GM23338 (cell line): ENCODE results near the gene RER1.

Source experiments
- CREB1 ChIP-seq: fragments of 250-450 bp; sonication (Bioruptor Pico); IDR thresholded peaks from 2 replicates; pipeline ENCODE4 v1.5.0; 2020; ENCODE audit warnings: low read depth, mild to moderate bottlenecking, moderate library complexity
- CTCF ChIP-seq, 2 experiments: fragments of 200-600 bp in 1 of 2; sonication (generic) in 1 of 2; conservative IDR thresholded peaks; 2 replicates each; pipeline versions ENCODE4 v1.5.1 to v1.6.1; 2016 to 2017; ENCODE audit warnings: antibody characterized with exemption in 2 of 2, low read depth in 2 of 2, mild to moderate bottlenecking in 2 of 2, moderate library complexity in 1 of 2
- ETS1 ChIP-seq: IDR thresholded peaks from 2 replicates; pipeline ENCODE4 v1.6.1; 2016; ENCODE audit warnings: antibody characterized with exemption
- EZH2 ChIP-seq: fragments of 200-600 bp; sonication (generic); IDR thresholded peaks from one replicate; pipeline ENCODE4 v1.8.0; 2017; ENCODE audit warnings: antibody characterized with exemption, mild to moderate bottlenecking, low read depth; ENCODE audit not compliant: unreplicated experiment
- EZH2phosphoT487 ChIP-seq: fragments of 200-600 bp; sonication (generic); IDR thresholded peaks from one replicate; pipeline ENCODE4 v1.8.1; 2018; ENCODE audit warnings: antibody characterized with exemption; ENCODE audit not compliant: unreplicated experiment
- JUNB ChIP-seq: IDR thresholded peaks from one replicate; pipeline ENCODE4 v1.6.1; 2016; ENCODE audit warnings: antibody characterized with exemption; ENCODE audit not compliant: unreplicated experiment
- NANOG ChIP-seq: IDR thresholded peaks from 2 replicates; pipeline ENCODE4 v1.6.1; 2016; ENCODE audit warnings: antibody characterized with exemption, borderline replicate concordance
- POLR2AphosphoS5 ChIP-seq: IDR thresholded peaks from 2 replicates; pipeline ENCODE4 v1.6.1; 2016; ENCODE audit warnings: antibody characterized with exemption, low read depth
- REST ChIP-seq: IDR thresholded peaks from one replicate; pipeline ENCODE4 v1.6.1; 2018; ENCODE audit warnings: antibody characterized with exemption; ENCODE audit not compliant: unreplicated experiment
- STAT1 ChIP-seq: IDR thresholded peaks from one replicate; pipeline ENCODE4 v1.6.1; 2016; ENCODE audit warnings: antibody characterized with exemption; ENCODE audit not compliant: unreplicated experiment
- ZNF114 ChIP-seq: fragments of 250-450 bp; sonication (Bioruptor Pico); IDR thresholded peaks from 2 replicates; pipeline ENCODE4 v1.5.0; 2020; ENCODE audit warnings: mild to moderate bottlenecking, moderate library complexity

DNA sequence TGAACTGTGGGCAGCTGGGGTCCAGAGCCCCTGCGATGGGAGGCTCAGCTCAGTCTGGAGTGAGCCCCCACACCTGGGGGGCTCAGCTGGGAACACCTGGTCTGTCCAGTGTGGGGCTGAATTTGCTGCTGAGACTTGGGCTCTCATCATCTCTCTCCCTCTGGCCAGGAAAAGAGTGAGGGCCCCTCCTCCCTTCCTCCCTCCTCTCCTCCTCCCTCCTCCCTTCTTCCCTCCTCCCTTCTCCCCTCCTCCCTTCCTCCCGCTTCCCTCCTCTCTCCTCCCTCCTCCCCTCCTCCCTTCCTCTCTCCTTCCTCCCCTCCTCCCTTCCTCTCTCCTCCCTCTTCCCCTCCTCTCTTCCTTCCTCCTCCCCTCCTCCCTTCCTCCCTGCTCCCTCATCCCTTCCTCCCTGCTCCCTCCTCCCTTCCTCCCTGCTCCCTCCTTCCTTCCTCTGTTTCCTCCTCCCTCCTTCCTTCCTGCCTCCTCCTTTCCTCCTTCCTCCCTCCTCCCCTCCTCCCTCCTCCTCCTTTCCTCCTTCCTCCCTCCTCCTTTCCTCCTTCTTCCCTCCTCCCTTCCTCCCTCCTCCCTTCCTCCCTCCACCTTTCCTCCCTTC, 44.2 kb downstream of the RER1 start:
- TF ChIP-seq POLR2AphosphoS5 (no peak), STAT1 (no peak), CTCF (conservative IDR thresholded peaks at IDR 0.05; ENCODE audit: low read depth in 2 of 2) (no peak), EZH2 (no peak), CREB1 (CRISPR knock-in tag) (no peak), EZH2phosphoT487 (no peak), REST (no peak), JUNB (no peak), NANOG (no peak), ZNF114 (no peak), ETS1 (no peak)
